Transverse colon (tissue), 4 donors: ENCODE measurements around the gene FAM234A. TPM values are rescaled to one million over a fixed set of nuclear protein-coding genes. Genes with fewer than 3 reads are reported as not detected.

ENCODE experiments used
- DNase-seq: peaks from one replicate; pipeline ENCODE4 v3.0.0-alpha.2; 2019
- H3K27ac ChIP-seq, 4 donors: fragments of 200-600 bp; sonication (generic); 2 replicates each; pipeline ENCODE4 v1.5.1; 2016 to 2018; ENCODE audit warnings: inconsistent platforms in 4 of 4
- H3K27me3 ChIP-seq: fragments of 200-600 bp; sonication (generic); 2 replicates; pipeline ENCODE4 v1.5.1; 2017; ENCODE audit warnings: inconsistent platforms
- H3K36me3 ChIP-seq, 4 donors: fragments of 200-600 bp; sonication (generic); 2 replicates each; pipeline ENCODE4 v1.5.1; 2017 to 2019; ENCODE audit warnings: inconsistent platforms in 4 of 4
- H3K4me1 ChIP-seq, 4 donors: fragments of 200-600 bp; sonication (generic); 2 replicates each; pipeline ENCODE4 v1.5.1; 2017 to 2020; ENCODE audit warnings: inconsistent platforms in 4 of 4
- H3K4me3 ChIP-seq, 4 donors: fragments of 200-600 bp; sonication (generic); 1 replicate in 1 of 4; 2 replicates in 3 of 4; pipeline versions ENCODE4 v1.5.1 to v1.6.1; 2017 to 2019; ENCODE audit warnings: inconsistent platforms in 4 of 4
- H3K9me3 ChIP-seq, 2 donors: fragments of 200-600 bp; sonication (generic); 2 replicates each; pipeline ENCODE4 v1.5.1; 2017 to 2019; ENCODE audit warnings: inconsistent platforms in 2 of 2
- EP300 ChIP-seq: sonication (generic); formaldehyde crosslinking; IDR thresholded peaks from one replicate; pipeline ENCODE4 v1.6.1; 2017; ENCODE audit warnings: antibody characterized with exemption, low read depth
- POLR2A ChIP-seq: fragments of 450-650 bp; IDR thresholded peaks from one replicate; pipeline ENCODE4 v1.6.1; 2016; ENCODE audit warnings: antibody characterized with exemption, mild to moderate bottlenecking, moderate library complexity
- POLR2AphosphoS5 ChIP-seq, 3 donors: sonication (generic); formaldehyde crosslinking; IDR thresholded peaks; one replicate each; pipeline ENCODE4 v1.6.1; 2016; ENCODE audit warnings: antibody characterized with exemption in 3 of 3
- WGBS, 2 donors: methylation state at CpG; one replicate each; pipeline ENCODE4 v1.1.5; 2018; ENCODE audit warnings: low coverage in 1 of 2; 5-methylcytosine and 5-hydroxymethylcytosine counted together
- in situ Hi-C, 4 donors: fragments of 200-750 bp; cut with MboI; loops; one replicate each; pipeline versions ENCODE4 v1.15.0 to v1.15.1; 2017; ENCODE audit warnings: low sequenced_read_pairs in 3 of 4, low pct_ligation_motif_present in 1 of 4, low pct_unique_long_range_greater_than_20kb in 1 of 4
- intact Hi-C: fragments of 100-400 bp; cut with DNase I; formaldehyde crosslinking; loops from one replicate; pipeline ENCODE4 v1.15.1; 2023; ENCODE audit warnings: low total_unique reads
- total RNA-seq, 4 donors: library from RNA; depleted of rRNA; stranded (reverse); fragments of >200 nt; gene quantifications; one replicate each; pipeline ENCODE4 v1.1.0, GENCODE V29; 2016
- TF ChIP-seq, protein P1 (sequence below), 5 experiments: fragments of 200-600 bp in 3 of 5; fragments of 450-650 bp in 2 of 5; sonication (generic) in 3 of 5; IDR thresholded peaks; 1 replicate in 2 of 5; 2 replicates in 3 of 5; pipeline ENCODE4 v1.5.1; 2016 to 2017; ENCODE audit warnings: antibody characterized with exemption in 5 of 5, inconsistent platforms in 3 of 5, mild to moderate bottlenecking in 2 of 5, moderate library complexity in 1 of 5

FAM234A gene, protein sequence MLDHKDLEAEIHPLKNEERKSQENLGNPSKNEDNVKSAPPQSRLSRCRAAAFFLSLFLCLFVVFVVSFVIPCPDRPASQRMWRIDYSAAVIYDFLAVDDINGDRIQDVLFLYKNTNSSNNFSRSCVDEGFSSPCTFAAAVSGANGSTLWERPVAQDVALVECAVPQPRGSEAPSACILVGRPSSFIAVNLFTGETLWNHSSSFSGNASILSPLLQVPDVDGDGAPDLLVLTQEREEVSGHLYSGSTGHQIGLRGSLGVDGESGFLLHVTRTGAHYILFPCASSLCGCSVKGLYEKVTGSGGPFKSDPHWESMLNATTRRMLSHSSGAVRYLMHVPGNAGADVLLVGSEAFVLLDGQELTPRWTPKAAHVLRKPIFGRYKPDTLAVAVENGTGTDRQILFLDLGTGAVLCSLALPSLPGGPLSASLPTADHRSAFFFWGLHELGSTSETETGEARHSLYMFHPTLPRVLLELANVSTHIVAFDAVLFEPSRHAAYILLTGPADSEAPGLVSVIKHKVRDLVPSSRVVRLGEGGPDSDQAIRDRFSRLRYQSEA
- total RNA-seq: 100 to 1,000 TPM in 2 of 4 donors, 10 to 100 TPM in 2; 55.4 to 328 (median 112) TPM

DNA sequence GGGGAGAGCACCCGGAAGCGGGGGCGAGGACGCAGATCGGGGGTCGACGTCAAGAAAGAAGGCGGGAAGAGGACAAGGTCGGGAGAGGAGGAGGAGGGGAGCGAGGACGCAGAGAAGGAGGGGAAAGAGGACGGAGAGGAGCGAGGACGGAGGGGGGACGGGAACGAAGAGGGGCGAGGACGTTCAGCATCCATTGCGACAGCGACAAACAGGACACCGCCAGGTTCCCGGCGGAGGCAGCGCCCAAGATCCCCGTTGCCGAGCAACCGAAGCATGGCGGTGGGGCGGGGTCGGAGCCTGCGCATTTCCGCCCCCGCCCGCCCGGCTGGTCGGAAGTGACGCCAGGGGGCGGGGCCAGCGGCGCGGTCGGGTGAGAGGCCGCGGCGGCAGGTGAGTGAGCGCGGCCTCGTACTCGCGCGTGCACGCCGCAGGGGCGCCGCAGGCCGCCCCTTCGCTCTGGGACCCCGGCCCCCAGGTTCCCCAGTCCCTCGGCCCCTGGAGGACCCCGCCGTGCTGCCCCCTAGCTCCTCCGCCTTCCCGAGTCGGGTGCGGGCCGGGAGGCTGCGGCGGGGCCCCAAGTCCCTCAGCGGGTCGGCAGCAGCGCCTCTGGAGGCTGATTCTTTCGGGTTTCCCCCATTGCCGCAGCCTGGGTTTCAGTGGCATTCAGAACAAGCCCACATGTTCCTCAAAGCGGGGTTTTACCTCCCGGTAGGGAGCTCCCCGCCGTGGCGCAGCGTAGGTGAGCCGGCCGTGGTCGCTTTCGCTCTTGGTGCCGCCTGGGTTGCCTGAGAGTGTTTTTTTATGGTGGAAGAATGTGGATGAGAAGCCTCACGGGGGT is at the start of gene FAM234A:
Gene FAM234A, plus strand, starts transcription at position 354 of the 838 bp plus-strand sequence. CDS start 19,593 bp downstream, outside the sequence.
- Histone ChIP-seq H3K4me3 (peak within 1 kb of the TSS; percentile 80 to 97 (median 90)), H3K27me3 (no peaks in the 10 kb centered on the region), H3K4me1 (peaks cover 9 to 26% (median 10%) of the 10 kb centered on the region in 4 donors), H3K9me3 (no peaks in the 10 kb centered on the region), H3K36me3 (no peaks in the 10 kb centered on the region), H3K27ac (peak within 1 kb of the TSS; percentile 99 to 100 (median 100))
- intact Hi-C loops (no loop called here), in situ Hi-C loops (no loop called here)
- peak; percentile 28 for TF ChIP-seq EP300
- TF ChIP-seq, protein P1, sequence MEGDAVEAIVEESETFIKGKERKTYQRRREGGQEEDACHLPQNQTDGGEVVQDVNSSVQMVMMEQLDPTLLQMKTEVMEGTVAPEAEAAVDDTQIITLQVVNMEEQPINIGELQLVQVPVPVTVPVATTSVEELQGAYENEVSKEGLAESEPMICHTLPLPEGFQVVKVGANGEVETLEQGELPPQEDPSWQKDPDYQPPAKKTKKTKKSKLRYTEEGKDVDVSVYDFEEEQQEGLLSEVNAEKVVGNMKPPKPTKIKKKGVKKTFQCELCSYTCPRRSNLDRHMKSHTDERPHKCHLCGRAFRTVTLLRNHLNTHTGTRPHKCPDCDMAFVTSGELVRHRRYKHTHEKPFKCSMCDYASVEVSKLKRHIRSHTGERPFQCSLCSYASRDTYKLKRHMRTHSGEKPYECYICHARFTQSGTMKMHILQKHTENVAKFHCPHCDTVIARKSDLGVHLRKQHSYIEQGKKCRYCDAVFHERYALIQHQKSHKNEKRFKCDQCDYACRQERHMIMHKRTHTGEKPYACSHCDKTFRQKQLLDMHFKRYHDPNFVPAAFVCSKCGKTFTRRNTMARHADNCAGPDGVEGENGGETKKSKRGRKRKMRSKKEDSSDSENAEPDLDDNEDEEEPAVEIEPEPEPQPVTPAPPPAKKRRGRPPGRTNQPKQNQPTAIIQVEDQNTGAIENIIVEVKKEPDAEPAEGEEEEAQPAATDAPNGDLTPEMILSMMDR (IDR thresholded peaks at IDR 0.05): peak; percentile 25 to 60 (median 43)
- TF ChIP-seq POLR2AphosphoS5 (IDR thresholded peaks at IDR 0.05): peak; percentile 87 to 96 (median 93)
- TF ChIP-seq POLR2A: peak; percentile 87
- WGBS, 2 donors: 0% methylated on average over 8 to 50 of the region's 85 CpGs
- DNase-seq: peak; percentile 96

DNA sequence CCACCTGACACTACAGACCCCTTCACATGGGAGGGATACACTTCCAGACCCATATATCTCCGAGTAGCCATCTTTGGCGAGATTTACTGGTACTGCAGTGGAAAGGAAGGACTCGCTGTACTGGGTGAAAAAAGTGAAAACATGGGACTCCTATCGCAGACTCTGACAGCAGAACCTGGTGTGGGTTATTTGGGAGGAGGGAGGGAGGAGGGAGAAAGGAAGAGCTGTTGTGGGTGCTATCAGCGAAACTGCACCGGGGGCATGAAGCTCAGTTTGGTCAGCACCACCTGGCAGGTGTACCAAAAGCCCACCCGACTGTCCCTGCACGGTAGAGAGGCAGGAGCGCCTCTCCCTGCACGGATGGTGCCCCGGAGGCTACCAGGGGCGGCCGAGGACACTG is 49.4 kb upstream of the FAM234A start:
- intact Hi-C loops: no loop called here
- in situ Hi-C loops: no loop called here
- no peak for TF ChIP-seq EP300
- TF ChIP-seq, protein P1 (IDR thresholded peaks at IDR 0.05): no peak
- TF ChIP-seq POLR2A: no peak
- TF ChIP-seq POLR2AphosphoS5 (IDR thresholded peaks at IDR 0.05): no peak
- no peak overlapping the region for H3K27ac ChIP-seq
- 89 to 93% methylated on average over 6 to 13 of the region's 13 CpGs for WGBS, 2 donors
- no peaks in the 10 kb centered on the region for H3K9me3 ChIP-seq
- peaks cover 0 to 27% (median 12%) of the 10 kb centered on the region in 4 donors for H3K36me3 ChIP-seq
- no peak for DNase-seq
- H3K27me3 ChIP-seq: peaks cover 11% of the 10 kb centered on the region
- H3K4me3 ChIP-seq: no peak overlapping the region
- peaks cover 11 to 16% (median 13%) of the 10 kb centered on the region in 4 donors for H3K4me1 ChIP-seq

DNA sequence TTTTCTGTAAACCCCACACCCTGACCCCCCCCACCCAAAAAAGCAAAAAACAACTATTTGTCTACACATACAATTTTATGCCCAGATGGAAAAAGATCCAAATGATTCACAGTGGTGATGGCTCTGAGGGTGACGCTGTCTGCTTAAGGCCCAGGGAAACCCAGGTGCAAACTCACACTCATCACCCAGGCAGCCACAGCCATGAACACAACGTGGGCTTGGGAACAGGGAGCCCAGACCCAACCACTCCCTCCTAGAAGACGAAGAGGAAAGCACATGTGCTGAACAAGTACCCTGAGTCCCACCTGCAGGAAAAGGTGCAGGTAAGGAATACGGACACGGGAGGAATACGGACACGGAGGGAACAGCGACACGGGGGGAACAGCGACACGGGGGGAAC is 48.9 kb upstream of the FAM234A start:
- no peak for TF ChIP-seq EP300
- TF ChIP-seq POLR2A: no peak
- TF ChIP-seq POLR2AphosphoS5 (IDR thresholded peaks at IDR 0.05): no peak
- TF ChIP-seq, protein P1 (IDR thresholded peaks at IDR 0.05): no peak
- DNase-seq: no peak
- WGBS, 2 donors: 86% methylated on average over 10 of the region's 11 CpGs; no CpG with 5 or more reads in 1 of the 2 donors
- peaks cover 7% of the 10 kb centered on the region for H3K27me3 ChIP-seq
- intact Hi-C loops (no loop called here), in situ Hi-C loops (no loop called here)
- peaks cover 0 to 29% (median 12%) of the 10 kb centered on the region in 4 donors for H3K36me3 ChIP-seq
- H3K4me1 ChIP-seq: peaks cover 7 to 11% (median 9%) of the 10 kb centered on the region in 4 donors
- H3K9me3 ChIP-seq: no peaks in the 10 kb centered on the region
- no peak overlapping the region for H3K4me3 ChIP-seq
- H3K27ac ChIP-seq: no peak overlapping the region

DNA sequence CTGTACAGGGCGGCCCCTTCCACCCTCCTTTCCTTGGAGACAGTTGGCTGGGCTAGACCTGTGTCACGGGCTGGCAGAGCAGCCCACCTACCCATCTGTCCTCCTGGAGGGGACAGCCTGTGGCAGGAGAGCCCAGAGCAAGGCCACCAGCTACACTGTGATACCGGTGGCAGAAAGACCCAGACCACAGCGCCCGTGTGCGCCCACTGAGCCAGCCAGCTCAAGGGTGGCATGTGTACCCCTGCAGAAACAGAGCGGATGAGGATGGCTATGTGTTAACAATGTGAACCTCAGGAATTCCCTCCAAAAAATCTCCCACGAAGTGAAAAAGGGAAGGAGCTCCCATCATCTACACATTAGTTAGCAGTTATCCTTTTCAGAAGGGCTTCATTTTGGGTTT is 47.3 kb upstream of the FAM234A start:
- Histone ChIP-seq H3K27ac (no peak overlapping the region), H3K36me3 (peaks cover 0 to 38% (median 17%) of the 10 kb centered on the region in 4 donors), H3K4me1 (no peaks in the 10 kb centered on the region), H3K27me3 (no peaks in the 10 kb centered on the region), H3K4me3 (no peak overlapping the region), H3K9me3 (no peaks in the 10 kb centered on the region)
- intact Hi-C loops (no loop called here), in situ Hi-C loops (no loop called here)
- 71 to 86% methylated on average over 1 to 8 of the region's 8 CpGs for WGBS, 2 donors
- no peak for DNase-seq
- TF ChIP-seq POLR2AphosphoS5 (IDR thresholded peaks at IDR 0.05) (no peak), POLR2A (no peak), EP300 (no peak)
- TF ChIP-seq, protein P1 (IDR thresholded peaks at IDR 0.05): no peak
